ENCODE results near the gene MED17.
"Not testable (repeated sequence)": the region's sequence is repeated elsewhere in the genome, so short reads cannot be mapped to it uniquely, and the experiment has no call there.

MED17 gene

DNA sequence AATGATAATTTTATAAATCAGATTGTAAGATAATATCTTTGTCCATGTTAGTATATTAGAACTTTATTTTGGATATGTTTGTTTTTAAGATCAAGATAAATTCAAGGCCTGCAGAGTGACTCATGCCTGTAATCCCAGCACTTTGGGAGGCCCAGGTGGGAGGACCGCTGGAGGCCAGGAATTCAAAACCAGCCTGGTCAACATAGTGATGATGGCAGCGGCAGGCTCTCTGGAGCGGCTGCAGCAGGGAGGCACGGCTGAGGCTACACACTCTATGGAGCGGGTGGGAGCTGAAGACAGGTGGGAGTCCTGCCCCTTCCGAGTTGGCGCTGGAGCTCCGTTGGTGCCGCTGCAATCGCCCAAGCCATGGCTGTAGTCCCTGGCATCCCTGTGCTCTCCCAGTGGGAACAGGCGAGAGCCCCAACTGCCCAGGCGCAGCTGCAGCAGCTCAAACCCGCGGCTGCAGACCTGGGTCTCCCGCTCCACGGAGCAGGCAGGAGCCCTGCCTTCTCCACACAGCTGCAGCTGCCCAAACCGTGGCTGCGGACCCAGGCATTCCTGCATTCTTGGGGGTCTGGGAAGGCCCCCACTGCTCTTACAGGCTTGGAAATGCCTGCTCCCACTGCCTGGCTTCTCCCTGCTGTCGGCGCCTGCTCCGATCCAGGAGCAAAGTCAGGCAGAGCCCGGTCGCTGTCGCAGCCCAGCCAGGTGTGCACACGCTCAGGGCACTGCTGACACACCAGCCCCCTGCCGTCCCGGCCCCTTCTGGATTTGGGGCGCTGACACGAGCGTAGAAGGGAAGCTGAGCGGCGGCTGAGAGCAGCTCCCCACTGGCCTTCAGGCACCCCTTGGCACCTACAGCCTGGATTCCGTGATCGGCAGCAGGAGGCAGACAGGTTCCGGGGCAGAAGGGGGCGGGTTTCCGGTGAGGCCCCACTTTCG is 25.9 kb upstream of the MED17 start:
- H3K4me3 ChIP-seq (ENCODE audit: low read depth, low read length) = no peak overlapping the region
- DNase-seq (ENCODE audit: low read depth) = no peak
- TF ChIP-seq, protein P1, sequence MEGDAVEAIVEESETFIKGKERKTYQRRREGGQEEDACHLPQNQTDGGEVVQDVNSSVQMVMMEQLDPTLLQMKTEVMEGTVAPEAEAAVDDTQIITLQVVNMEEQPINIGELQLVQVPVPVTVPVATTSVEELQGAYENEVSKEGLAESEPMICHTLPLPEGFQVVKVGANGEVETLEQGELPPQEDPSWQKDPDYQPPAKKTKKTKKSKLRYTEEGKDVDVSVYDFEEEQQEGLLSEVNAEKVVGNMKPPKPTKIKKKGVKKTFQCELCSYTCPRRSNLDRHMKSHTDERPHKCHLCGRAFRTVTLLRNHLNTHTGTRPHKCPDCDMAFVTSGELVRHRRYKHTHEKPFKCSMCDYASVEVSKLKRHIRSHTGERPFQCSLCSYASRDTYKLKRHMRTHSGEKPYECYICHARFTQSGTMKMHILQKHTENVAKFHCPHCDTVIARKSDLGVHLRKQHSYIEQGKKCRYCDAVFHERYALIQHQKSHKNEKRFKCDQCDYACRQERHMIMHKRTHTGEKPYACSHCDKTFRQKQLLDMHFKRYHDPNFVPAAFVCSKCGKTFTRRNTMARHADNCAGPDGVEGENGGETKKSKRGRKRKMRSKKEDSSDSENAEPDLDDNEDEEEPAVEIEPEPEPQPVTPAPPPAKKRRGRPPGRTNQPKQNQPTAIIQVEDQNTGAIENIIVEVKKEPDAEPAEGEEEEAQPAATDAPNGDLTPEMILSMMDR (IDR thresholded peaks at IDR 0.05; ENCODE audit: control insufficient read depth, extremely low read depth, insufficient read depth) = no peak

DNA sequence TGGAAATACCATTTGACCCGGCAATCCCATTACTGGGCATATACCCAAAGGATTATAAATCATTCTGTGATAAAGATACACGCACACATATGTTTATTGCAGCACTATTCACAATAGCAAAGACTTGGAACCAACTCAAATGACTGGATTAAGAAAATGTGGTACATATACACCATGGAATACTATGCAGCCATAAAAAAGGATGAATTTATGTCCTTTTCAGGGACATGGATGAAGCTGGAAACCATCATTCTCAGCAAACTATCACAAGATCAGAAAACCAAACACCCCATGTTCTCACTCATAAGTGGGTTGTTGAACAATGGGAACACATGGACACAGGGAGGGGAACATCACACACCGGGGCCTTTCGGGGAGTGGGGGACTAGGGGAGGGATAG is 25.0 kb upstream of the MED17 start:
- DNase-seq (ENCODE audit: low read depth); H3K4me3 ChIP-seq (ENCODE audit: low read depth, low read length): not testable (repeated sequence)

DNA sequence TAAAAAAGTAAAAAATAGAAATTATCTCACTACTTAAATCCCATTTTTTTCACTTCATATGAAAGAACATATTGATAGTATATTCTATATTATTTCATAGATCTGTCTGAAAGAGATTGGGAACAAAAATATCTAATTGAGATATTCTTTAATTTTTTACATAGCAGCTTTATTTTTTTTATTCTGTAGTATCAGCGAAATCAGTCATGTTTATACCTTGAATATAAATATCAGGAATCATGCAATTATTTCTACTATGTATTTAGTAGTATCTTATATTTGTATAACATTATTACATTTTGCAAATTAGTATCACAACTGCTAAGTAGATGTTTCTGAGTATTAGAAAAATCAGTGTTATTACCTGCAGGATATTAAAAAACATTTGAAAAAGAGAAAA is 22.2 kb upstream of the MED17 start:
- no peak for DNase-seq (ENCODE audit: low read depth)
- H3K4me3 ChIP-seq (ENCODE audit: low read depth, low read length) = no peak overlapping the region
- TF ChIP-seq, protein P1 (IDR thresholded peaks at IDR 0.05; ENCODE audit: control insufficient read depth, extremely low read depth, insufficient read depth) = no peak

DNA sequence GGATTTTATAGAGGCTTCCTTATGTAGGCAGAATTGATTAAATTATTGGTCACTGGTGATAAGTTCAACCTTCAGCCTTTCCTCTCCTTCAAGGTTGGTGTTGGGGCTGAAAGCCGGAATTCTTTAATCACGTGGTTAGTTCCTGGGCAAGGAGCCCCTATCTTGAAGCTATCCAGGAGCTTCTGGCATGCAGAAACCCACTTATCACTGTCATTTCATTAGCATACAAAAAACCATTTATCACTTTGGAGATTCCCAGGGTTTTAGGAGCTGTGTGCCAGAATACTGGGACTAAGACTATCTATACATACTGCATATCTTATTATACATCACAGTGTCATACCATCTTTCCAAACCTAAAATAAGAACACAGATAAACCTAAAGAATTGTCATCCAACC is 18.5 kb upstream of the MED17 start:
- H3K4me3 ChIP-seq (ENCODE audit: low read depth, low read length) = no peak overlapping the region
- no peak for DNase-seq (ENCODE audit: low read depth)
- TF ChIP-seq, protein P1 (IDR thresholded peaks at IDR 0.05; ENCODE audit: control insufficient read depth, extremely low read depth, insufficient read depth) = no peak

DNA sequence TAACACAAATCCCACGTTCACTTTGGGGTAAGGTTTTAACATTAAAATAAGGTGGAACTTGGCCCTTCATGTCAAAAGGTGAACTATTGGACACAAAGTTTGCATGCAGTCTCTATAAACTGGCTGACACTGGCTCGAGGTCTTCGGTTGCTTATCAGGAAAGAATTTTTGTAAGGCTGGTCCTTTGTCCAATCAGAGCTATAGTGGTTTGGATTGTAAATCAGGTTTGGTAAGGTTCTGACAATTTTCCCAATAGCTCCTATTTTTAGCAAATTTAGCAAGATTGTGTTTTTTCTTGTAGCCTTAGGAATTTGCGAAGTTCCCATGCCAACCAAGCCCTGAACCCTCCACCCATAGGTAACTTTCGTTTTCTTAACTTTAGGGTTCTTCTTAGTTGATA is 17.6 kb upstream of the MED17 start:
- TF ChIP-seq, protein P1 (IDR thresholded peaks at IDR 0.05; ENCODE audit: control insufficient read depth, extremely low read depth, insufficient read depth) = no peak
- no peak for DNase-seq (ENCODE audit: low read depth)
- H3K4me3 ChIP-seq (ENCODE audit: low read depth, low read length) = no peak overlapping the region

DNA sequence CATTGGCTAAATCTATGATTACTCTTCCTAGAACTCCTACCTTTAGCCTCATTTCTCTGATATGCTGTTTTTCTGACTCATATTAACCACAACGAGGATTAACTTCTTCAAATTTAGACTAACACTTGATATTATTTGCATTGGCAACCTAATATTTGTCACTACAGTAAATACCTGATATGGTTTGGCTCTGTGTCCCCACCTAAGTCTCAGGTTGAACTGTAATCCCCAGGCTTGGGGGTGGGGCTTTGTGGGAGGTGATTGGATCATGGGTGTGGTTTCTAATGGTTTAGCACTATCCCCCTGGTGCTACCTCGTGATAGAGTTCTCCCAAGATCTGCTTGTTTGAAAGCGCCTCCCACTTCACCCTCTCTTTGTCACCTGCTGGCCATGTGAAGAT is 17.1 kb upstream of the MED17 start:
- DNase-seq (ENCODE audit: low read depth) = no peak
- H3K4me3 ChIP-seq (ENCODE audit: low read depth, low read length) = no peak overlapping the region
- TF ChIP-seq, protein P1 (IDR thresholded peaks at IDR 0.05; ENCODE audit: control insufficient read depth, extremely low read depth, insufficient read depth) = no peak

DNA sequence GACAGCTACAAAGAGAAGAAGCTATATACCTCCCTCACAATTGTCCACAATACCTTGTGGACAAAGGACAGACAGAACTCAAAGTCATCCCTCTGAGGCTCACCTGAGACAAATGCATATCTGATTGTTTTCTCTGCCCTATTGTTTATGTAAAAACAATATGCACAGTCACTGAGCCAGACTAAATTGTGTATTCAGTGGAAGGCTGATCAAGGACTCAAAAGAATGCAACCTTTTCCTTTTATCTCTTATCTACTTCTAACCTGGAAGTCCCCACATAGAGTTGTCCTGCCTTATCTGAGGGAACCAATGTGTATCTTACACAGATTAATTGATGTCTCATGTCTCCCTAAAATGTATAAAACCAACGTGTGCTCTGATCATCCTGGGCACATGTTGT is 13.9 kb upstream of the MED17 start:
- TF ChIP-seq, protein P1 (IDR thresholded peaks at IDR 0.05; ENCODE audit: control insufficient read depth, extremely low read depth, insufficient read depth) = no peak
- no peak overlapping the region for H3K4me3 ChIP-seq (ENCODE audit: low read depth, low read length)
- DNase-seq (ENCODE audit: low read depth) = no peak

Measured in LNCaP clone FGC (cell line).